ENCODE data around the gene DSCAML1.

DSCAML1 gene

DNA sequence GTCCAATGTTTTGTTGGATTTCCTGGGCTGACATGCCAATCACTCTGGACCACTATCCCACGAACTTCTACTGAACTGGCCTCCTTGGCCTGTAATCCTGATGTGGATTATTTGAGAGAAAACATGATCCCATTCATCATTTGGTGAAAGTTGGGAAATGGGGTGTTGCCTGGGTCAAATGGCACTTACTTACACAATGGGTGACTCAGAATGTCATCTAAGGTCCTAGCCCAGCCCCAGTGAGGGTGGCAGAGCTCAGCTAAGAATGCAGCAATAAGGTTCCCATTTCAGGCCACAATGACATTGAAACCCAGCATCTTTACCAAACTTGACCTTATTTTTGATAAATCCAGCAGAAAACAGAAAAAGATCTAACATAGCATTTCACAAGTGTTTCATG, 8.0 kb upstream of the DSCAML1 start:
- ChIA-PET POLR2A (no interaction called here), CTCF (interaction anchor here (0.7 to 2.1 kb wide), 5 partner anchors 10 to 379 kb away, joined by 4 to 11 read pairs (median 6); no protein-coding TSS in a partner anchor)
- WGBS (ENCODE audit: insufficient coverage), result no CpG with 5 or more reads among the region's 1 CpG
- Histone ChIP-seq H3K27ac (ENCODE audit: insufficient read depth in 1 of 2, low read depth in 1 of 2, low read length in 2 of 2, poor library complexity in 1 of 2, severe bottlenecking in 2 of 2) (no peak overlapping the region), H3K4me3 (ENCODE audit: control insufficient read depth in 1 of 7, extremely low read depth in 1 of 7, insufficient read depth in 4 of 7, low read depth in 2 of 7, low read length in 6 of 7) (no peak overlapping the region), H3K9me3 (ENCODE audit: control extremely low read depth in 1 of 5, control insufficient read depth in 4 of 5, insufficient read depth in 2 of 5, low read depth in 1 of 5, low read length in 4 of 5) (no peaks in the 10 kb centered on the region), H3K27me3 (replicated peaks in 2 of 5; ENCODE audit: control insufficient read depth in 4 of 5, insufficient read depth in 5 of 5, low read length in 4 of 5) (peaks cover 0 to 10% (median 4%) of the 10 kb centered on the region in 5 experiments), H3K4me1 (ENCODE audit: control extremely low read depth in 1 of 4, control insufficient read depth in 4 of 4, insufficient read depth in 4 of 4, low read length in 3 of 4) (peaks cover 0 to 10% (median 8%) of the 10 kb centered on the region in 4 experiments), H3K36me3 (ENCODE audit: control insufficient read depth in 4 of 4, insufficient read depth in 4 of 4, low read length in 3 of 4) (no peaks in the 10 kb centered on the region)
- no peak for DNase-seq

DNA sequence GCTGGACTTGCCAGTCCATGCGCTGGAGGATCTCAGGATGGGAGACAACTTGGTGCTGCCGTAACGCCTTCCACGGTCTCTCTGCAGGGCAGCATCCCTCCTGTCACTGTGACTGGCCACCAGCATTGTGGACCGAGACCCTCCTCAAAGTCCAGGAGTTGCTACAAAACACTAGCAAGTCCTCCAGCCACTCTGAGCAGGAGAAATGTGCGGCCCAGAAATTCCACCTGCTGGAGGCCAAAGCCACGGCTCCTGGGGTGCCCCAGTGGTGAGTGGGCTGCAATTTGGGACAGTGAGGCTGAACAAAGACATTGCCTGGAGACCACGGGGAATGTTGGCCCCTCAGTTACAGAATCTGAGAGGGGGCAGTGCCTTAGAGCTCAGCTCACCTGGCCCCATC, 6.9 kb upstream of the DSCAML1 start:
- POLR2A ChIA-PET, result no interaction called here
- CTCF ChIA-PET, result interaction anchor here (0.8 to 1.4 kb wide), 2 partner anchors 11 kb away, joined by 3 to 7 read pairs; no protein-coding TSS in a partner anchor
- Histone ChIP-seq H3K27me3 (replicated peaks in 2 of 5; ENCODE audit: control insufficient read depth in 4 of 5, insufficient read depth in 5 of 5, low read length in 4 of 5) (peaks cover 0 to 20% (median 16%) of the 10 kb centered on the region in 5 experiments), H3K9me3 (ENCODE audit: control extremely low read depth in 1 of 5, control insufficient read depth in 4 of 5, insufficient read depth in 2 of 5, low read depth in 1 of 5, low read length in 4 of 5) (no peaks in the 10 kb centered on the region), H3K4me1 (ENCODE audit: control extremely low read depth in 1 of 4, control insufficient read depth in 4 of 4, insufficient read depth in 4 of 4, low read length in 3 of 4) (peaks cover 0 to 1% (median under 1%) of the 10 kb centered on the region in 4 experiments), H3K36me3 (ENCODE audit: control insufficient read depth in 4 of 4, insufficient read depth in 4 of 4, low read length in 3 of 4) (no peaks in the 10 kb centered on the region), H3K27ac (ENCODE audit: insufficient read depth in 1 of 2, low read depth in 1 of 2, low read length in 2 of 2, poor library complexity in 1 of 2, severe bottlenecking in 2 of 2) (no peak overlapping the region), H3K4me3 (ENCODE audit: control insufficient read depth in 1 of 7, extremely low read depth in 1 of 7, insufficient read depth in 4 of 7, low read depth in 2 of 7, low read length in 6 of 7) (no peak overlapping the region)
- DNase-seq, result no peak
- WGBS (ENCODE audit: insufficient coverage), result 99% methylated on average over 8 of the region's 8 CpGs

DNA sequence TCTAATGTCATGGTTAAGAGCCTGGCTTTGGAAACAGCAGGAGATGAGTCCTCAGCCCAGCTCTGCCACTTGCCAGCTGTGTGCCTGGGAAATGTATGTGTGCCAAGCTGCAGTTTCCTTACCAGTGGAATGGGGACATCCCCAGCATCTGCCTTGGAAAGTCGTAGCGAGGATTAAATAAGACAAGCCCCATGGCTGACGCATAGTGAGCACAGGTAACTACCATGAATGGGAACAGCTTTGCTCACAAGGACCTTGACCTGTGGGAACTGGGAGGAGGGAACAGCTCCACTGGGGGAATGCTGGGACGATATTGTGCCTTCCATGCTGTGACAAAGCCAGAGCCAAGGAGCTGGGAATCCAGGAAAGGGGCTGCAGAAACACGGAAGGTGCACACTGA, 2.6 kb upstream of the DSCAML1 start:
- no peaks in the 10 kb centered on the region for H3K36me3 ChIP-seq (ENCODE audit: control insufficient read depth in 4 of 4, insufficient read depth in 4 of 4, low read length in 3 of 4)
- no peak for DNase-seq
- CTCF ChIA-PET, result interaction anchor here (4.0 kb wide), 1 partner anchor 9 kb away, joined by 28 read pairs; no protein-coding TSS in a partner anchor
- H3K27ac ChIP-seq (ENCODE audit: insufficient read depth in 1 of 2, low read depth in 1 of 2, low read length in 2 of 2, poor library complexity in 1 of 2, severe bottlenecking in 2 of 2), result no peak overlapping the region
- H3K4me3 ChIP-seq (ENCODE audit: control insufficient read depth in 1 of 7, extremely low read depth in 1 of 7, insufficient read depth in 4 of 7, low read depth in 2 of 7, low read length in 6 of 7), result no peak overlapping the region
- H3K4me1 ChIP-seq (ENCODE audit: control extremely low read depth in 1 of 4, control insufficient read depth in 4 of 4, insufficient read depth in 4 of 4, low read length in 3 of 4), result peaks cover 0 to 20% (median 12%) of the 10 kb centered on the region in 4 experiments
- POLR2A ChIA-PET, result no interaction called here
- no peaks in the 10 kb centered on the region for H3K9me3 ChIP-seq (ENCODE audit: control extremely low read depth in 1 of 5, control insufficient read depth in 4 of 5, insufficient read depth in 2 of 5, low read depth in 1 of 5, low read length in 4 of 5)
- 73% methylated on average over 5 of the region's 5 CpGs for WGBS (ENCODE audit: insufficient coverage)
- H3K27me3 ChIP-seq (replicated peaks in 2 of 5; ENCODE audit: control insufficient read depth in 4 of 5, insufficient read depth in 5 of 5, low read length in 4 of 5), result peaks cover 0 to 58% (median 32%) of the 10 kb centered on the region in 5 experiments

DNA sequence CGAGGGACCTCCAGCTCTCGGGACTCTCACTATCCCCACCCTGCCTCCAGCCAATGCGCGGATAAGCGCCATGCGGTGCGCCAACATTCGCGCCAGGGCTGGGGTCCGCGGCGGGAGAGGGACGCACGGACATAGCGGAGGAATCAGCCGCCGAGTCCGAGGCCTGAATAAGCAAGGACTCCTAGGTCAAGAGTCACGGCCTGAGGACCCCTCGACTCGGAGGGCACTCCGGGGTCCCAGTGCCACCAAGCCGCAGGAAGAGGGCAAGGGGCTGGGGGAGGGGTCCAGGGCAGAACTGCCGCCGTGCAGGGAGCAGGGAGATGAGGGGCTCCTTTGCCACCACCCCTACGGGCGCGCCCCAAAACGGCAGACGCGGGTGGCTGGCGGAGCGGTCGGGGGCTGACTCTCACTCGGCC, 552 bp downstream of the DSCAML1 start:
- Histone ChIP-seq H3K4me3 (ENCODE audit: control insufficient read depth in 1 of 7, extremely low read depth in 1 of 7, insufficient read depth in 4 of 7, low read depth in 2 of 7, low read length in 6 of 7) (peak overlapping the region in 4 of 7 experiments; percentile 8 to 49 (median 22)), H3K27ac (ENCODE audit: insufficient read depth in 1 of 2, low read depth in 1 of 2, low read length in 2 of 2, poor library complexity in 1 of 2, severe bottlenecking in 2 of 2) (no peak overlapping the region), H3K27me3 (replicated peaks in 2 of 5; ENCODE audit: control insufficient read depth in 4 of 5, insufficient read depth in 5 of 5, low read length in 4 of 5) (peaks cover 0 to 84% (median 40%) of the 10 kb centered on the region in 5 experiments), H3K4me1 (ENCODE audit: control extremely low read depth in 1 of 4, control insufficient read depth in 4 of 4, insufficient read depth in 4 of 4, low read length in 3 of 4) (peaks cover 0 to 20% (median 12%) of the 10 kb centered on the region in 4 experiments), H3K9me3 (ENCODE audit: control extremely low read depth in 1 of 5, control insufficient read depth in 4 of 5, insufficient read depth in 2 of 5, low read depth in 1 of 5, low read length in 4 of 5) (no peaks in the 10 kb centered on the region), H3K36me3 (ENCODE audit: control insufficient read depth in 4 of 4, insufficient read depth in 4 of 4, low read length in 3 of 4) (no peaks in the 10 kb centered on the region)
- 5% methylated on average over 30 of the region's 35 CpGs for WGBS (ENCODE audit: insufficient coverage)
- ChIA-PET POLR2A (no interaction called here), CTCF (interaction anchor here (2.5 kb wide), 1 partner anchor 13 kb away, joined by 7 read pairs; no protein-coding TSS in a partner anchor)
- DNase-seq, result no peak

DNA sequence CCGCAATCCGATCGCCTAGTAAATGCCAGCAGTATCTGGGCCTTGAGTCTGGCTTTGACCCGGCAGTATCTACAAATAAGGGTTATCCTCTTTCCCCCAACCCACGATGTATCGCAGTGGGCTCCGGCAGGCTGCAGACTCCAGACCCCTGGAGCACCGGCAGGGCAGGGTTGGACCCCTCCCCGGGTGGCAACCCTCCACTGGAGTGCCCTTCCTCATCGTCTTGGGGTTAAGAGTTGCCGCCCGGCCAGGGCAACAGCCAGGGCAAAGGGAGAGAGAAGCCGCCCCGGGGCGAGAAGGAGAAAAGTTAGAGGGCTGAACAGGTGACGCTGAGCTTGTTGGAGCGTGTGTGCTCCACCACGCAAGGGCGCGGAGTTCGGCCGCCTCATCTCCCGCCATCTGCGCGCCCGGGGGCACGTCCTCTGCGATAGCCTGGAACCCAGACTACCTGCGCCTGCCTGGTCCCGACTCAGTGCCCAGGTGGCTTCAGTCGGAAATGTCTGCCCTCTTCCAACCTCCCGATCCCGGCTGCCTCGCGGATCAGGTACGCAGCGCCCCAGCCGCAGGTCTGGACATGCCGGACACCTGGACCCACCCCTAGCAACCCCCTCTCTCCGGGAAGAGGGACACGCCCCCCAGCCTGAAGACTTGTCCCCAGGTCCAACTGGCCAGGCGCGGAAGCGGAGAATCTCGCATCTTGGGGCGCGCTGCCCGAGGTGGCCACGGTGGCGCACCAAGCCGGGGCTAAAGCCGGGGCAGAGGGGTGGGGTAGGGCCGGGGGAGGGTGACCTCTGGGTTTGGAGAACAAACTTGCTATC, 1.2 kb downstream of the DSCAML1 start:
- 11% methylated on average over 40 of the region's 53 CpGs for WGBS (ENCODE audit: insufficient coverage)
- ChIA-PET CTCF (interaction anchor here (2.5 kb wide), 1 partner anchor 13 kb away, joined by 7 read pairs; no protein-coding TSS in a partner anchor), POLR2A (no interaction called here)
- Histone ChIP-seq H3K36me3 (ENCODE audit: control insufficient read depth in 4 of 4, insufficient read depth in 4 of 4, low read length in 3 of 4) (no peaks in the 10 kb centered on the region), H3K4me1 (ENCODE audit: control extremely low read depth in 1 of 4, control insufficient read depth in 4 of 4, insufficient read depth in 4 of 4, low read length in 3 of 4) (peaks cover 0 to 20% (median 12%) of the 10 kb centered on the region in 4 experiments), H3K9me3 (ENCODE audit: control extremely low read depth in 1 of 5, control insufficient read depth in 4 of 5, insufficient read depth in 2 of 5, low read depth in 1 of 5, low read length in 4 of 5) (no peaks in the 10 kb centered on the region), H3K4me3 (ENCODE audit: control insufficient read depth in 1 of 7, extremely low read depth in 1 of 7, insufficient read depth in 4 of 7, low read depth in 2 of 7, low read length in 6 of 7) (peak overlapping the region in 3 of 7 experiments; percentile 11 to 16 (median 12)), H3K27me3 (replicated peaks in 2 of 5; ENCODE audit: control insufficient read depth in 4 of 5, insufficient read depth in 5 of 5, low read length in 4 of 5) (peaks cover 0 to 84% (median 40%) of the 10 kb centered on the region in 5 experiments), H3K27ac (ENCODE audit: insufficient read depth in 1 of 2, low read depth in 1 of 2, low read length in 2 of 2, poor library complexity in 1 of 2, severe bottlenecking in 2 of 2) (no peak overlapping the region)
- DNase-seq, result no peak

DNA sequence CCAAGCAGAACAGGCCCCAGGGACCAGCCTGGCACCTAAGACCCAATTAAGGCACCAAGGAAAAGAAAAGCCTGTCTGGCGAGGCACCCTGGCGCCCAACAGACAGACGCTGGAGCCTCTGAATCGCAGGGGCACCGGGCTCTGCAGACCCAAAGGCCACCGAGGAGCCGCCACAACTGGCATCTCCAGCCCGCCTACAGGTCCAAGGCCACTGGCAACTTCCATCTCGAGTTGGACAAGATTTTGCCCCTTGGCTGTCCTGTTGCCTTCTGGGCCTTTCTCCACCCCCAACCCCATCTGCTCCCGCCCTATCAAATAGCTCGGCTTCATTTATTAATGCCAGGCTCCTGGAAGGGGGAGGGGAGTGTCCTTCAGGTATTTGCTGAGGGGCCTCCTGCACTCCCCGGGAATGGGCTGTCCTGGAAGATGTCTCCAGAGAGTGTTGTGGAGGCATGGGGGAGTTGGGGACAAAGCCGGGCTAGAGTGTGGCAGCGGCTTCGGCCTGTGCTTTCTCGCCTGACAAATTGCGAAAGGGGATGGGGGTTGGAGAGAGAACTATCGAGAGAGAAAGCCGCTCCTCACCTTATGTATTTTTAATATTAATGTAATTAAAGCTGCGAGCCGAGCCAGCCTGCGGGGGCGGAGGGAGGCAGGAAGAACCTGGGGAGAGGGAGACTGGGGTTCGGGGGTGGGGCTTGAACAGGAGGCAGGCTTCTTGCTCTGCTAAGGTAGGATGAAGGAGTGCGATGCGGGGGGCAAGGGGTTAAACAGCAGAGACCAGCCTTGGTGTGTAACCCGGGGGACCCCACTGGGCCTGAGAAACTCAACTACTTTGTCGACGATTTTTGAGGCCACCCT, 2.0 kb downstream of the DSCAML1 start:
- CTCF ChIA-PET, result interaction anchor here (2.5 kb wide), 1 partner anchor 14 kb away, joined by 7 read pairs; no protein-coding TSS in a partner anchor
- WGBS (ENCODE audit: insufficient coverage), result 47% methylated on average over 17 of the region's 29 CpGs
- Histone ChIP-seq H3K4me3 (ENCODE audit: control insufficient read depth in 1 of 7, extremely low read depth in 1 of 7, insufficient read depth in 4 of 7, low read depth in 2 of 7, low read length in 6 of 7) (no peak overlapping the region), H3K27me3 (replicated peaks in 2 of 5; ENCODE audit: control insufficient read depth in 4 of 5, insufficient read depth in 5 of 5, low read length in 4 of 5) (peaks cover 0 to 82% (median 37%) of the 10 kb centered on the region in 5 experiments), H3K36me3 (ENCODE audit: control insufficient read depth in 4 of 4, insufficient read depth in 4 of 4, low read length in 3 of 4) (no peaks in the 10 kb centered on the region), H3K9me3 (ENCODE audit: control extremely low read depth in 1 of 5, control insufficient read depth in 4 of 5, insufficient read depth in 2 of 5, low read depth in 1 of 5, low read length in 4 of 5) (no peaks in the 10 kb centered on the region), H3K4me1 (ENCODE audit: control extremely low read depth in 1 of 4, control insufficient read depth in 4 of 4, insufficient read depth in 4 of 4, low read length in 3 of 4) (peaks cover 0 to 20% (median 12%) of the 10 kb centered on the region in 4 experiments), H3K27ac (ENCODE audit: insufficient read depth in 1 of 2, low read depth in 1 of 2, low read length in 2 of 2, poor library complexity in 1 of 2, severe bottlenecking in 2 of 2) (no peak overlapping the region)
- POLR2A ChIA-PET, result no interaction called here
- DNase-seq, result no peak

All from common myeloid progenitor, CD34-positive (primary cell).